Fibroblast of skin of abdomen (primary cell): ENCODE measurements around the gene ALK.

Experiments
- DNase-seq: peaks from one replicate; pipeline ENCODE4 v3.0.0-alpha.2; 2013

Gene ALK

GRCh38 chr2:29482867-29483266, 438.5 kb downstream of the ALK start:
- no peak for DNase-seq

GRCh38 chr2:29482348-29482747, 439.0 kb downstream of the ALK start:
- DNase-seq = no peak

- no peak for DNase-seq
Observed at GRCh38 chr2:29481313-29481712, 440.1 kb downstream of the ALK start.

- DNase-seq = no peak
Observed at GRCh38 chr2:29480426-29480825, 441.0 kb downstream of the ALK start.

GRCh38 chr2:29479401-29479800, 442.0 kb downstream of the ALK start:
- no peak for DNase-seq

- DNase-seq = no peak
Observed at GRCh38 chr2:29478641-29479040, 442.7 kb downstream of the ALK start.

GRCh38 chr2:29477186-29477585, 444.2 kb downstream of the ALK start:
- no peak for DNase-seq

GRCh38 chr2:29475499-29475898, 445.9 kb downstream of the ALK start:
- DNase-seq = no peak

- no peak for DNase-seq
Observed at GRCh38 chr2:29469961-29470360, 451.4 kb downstream of the ALK start.

GRCh38 chr2:29469516-29469915, 451.9 kb downstream of the ALK start:
- DNase-seq = peak; percentile 67

- peak; percentile 90 for DNase-seq
Observed at GRCh38 chr2:29463181-29463900, 458.0 kb downstream of the ALK start.

GRCh38 chr2:29462293-29462692, 459.1 kb downstream of the ALK start:
- DNase-seq = peak; percentile 74

GRCh38 chr2:29460190-29460589, 461.2 kb downstream of the ALK start:
- no peak for DNase-seq

- DNase-seq = peak; percentile 73
Observed at GRCh38 chr2:29459445-29460179, 461.8 kb downstream of the ALK start.

GRCh38 chr2:29456429-29456828, 465.0 kb downstream of the ALK start:
- DNase-seq = no peak

GRCh38 chr2:29455200-29455860, 466.1 kb downstream of the ALK start:
- no peak for DNase-seq

GRCh38 chr2:29452036-29452435, 469.4 kb downstream of the ALK start:
- no peak for DNase-seq

- DNase-seq = no peak
Observed at GRCh38 chr2:29450596-29451222, 470.7 kb downstream of the ALK start.

GRCh38 chr2:29449499-29449898, 471.9 kb downstream of the ALK start:
- no peak for DNase-seq

GRCh38 chr2:29448096-29448688, 473.2 kb downstream of the ALK start:
- no peak for DNase-seq

- DNase-seq = no peak
Observed at GRCh38 chr2:29447513-29447912, 473.9 kb downstream of the ALK start.

- DNase-seq = peak; percentile 34
Observed at GRCh38 chr2:29446847-29447246, 474.5 kb downstream of the ALK start.

GRCh38 chr2:29444150-29444549, 477.2 kb downstream of the ALK start:
- DNase-seq = no peak
